OCI-LY1 (cell line): ENCODE data around the gene ABTB2.
A peak's percentile ranks its signal among the peaks of the same experiment; 100 is the strongest.

Source experiments
- H2AFZ ChIP-seq: fragments of 200-600 bp; sonication (generic), shearing (Covaris generic); 2 replicates; pipeline ENCODE4 v1.6.0; 2014; ENCODE audit warnings: antibody characterized with exemption, mild to moderate bottlenecking, low read length
- H3F3A ChIP-seq: fragments of 200-600 bp; sonication (generic), shearing (Covaris generic); 2 replicates; pipeline ENCODE4 v1.6.0; 2014; ENCODE audit warnings: mild to moderate bottlenecking, antibody characterized with exemption, low read length, moderate library complexity; ENCODE audit not compliant: insufficient read depth
- H3K27ac ChIP-seq: fragments of 200-600 bp; sonication (generic); 2 replicates; pipeline ENCODE4 v1.5.1; 2014; ENCODE audit warnings: low read length, mixed run types, mild to moderate bottlenecking, low read depth; ENCODE audit not compliant: poor library complexity, severe bottlenecking
- H3K27me3 ChIP-seq: fragments of 200-600 bp; sonication (generic); 2 replicates; pipeline ENCODE4 v1.6.0; 2014; ENCODE audit warnings: antibody characterized with exemption, mild to moderate bottlenecking, low read length, moderate library complexity; ENCODE audit not compliant: insufficient read depth
- H3K36me3 ChIP-seq: fragments of 200-600 bp; sonication (generic); 2 replicates; pipeline ENCODE4 v1.6.1; 2014; ENCODE audit warnings: mild to moderate bottlenecking, antibody characterized with exemption, low read length, moderate library complexity, mixed read lengths; ENCODE audit not compliant: insufficient read depth
- H3K4me1 ChIP-seq: fragments of 200-600 bp; sonication (generic); 2 replicates; pipeline ENCODE4 v1.5.1; 2014; ENCODE audit warnings: mild to moderate bottlenecking, low read length, moderate library complexity; ENCODE audit not compliant: insufficient read depth, severe bottlenecking
- H3K4me2 ChIP-seq: fragments of 200-600 bp; sonication (generic), shearing (Covaris generic); 2 replicates; pipeline ENCODE4 v1.6.1; 2014; ENCODE audit warnings: low read length
- H3K4me3 ChIP-seq: fragments of 200-600 bp; sonication (generic); 2 replicates; pipeline ENCODE4 v1.5.1; 2014; ENCODE audit warnings: low read length, low read depth, mild to moderate bottlenecking, mixed read lengths; ENCODE audit not compliant: poor library complexity, severe bottlenecking
- H3K79me2 ChIP-seq: fragments of 200-600 bp; shearing (Covaris generic); 2 replicates; pipeline ENCODE4 v1.6.1; 2016; ENCODE audit warnings: mixed run types, low read length, mixed read lengths; ENCODE audit not compliant: insufficient read depth
- H3K9ac ChIP-seq: fragments of 200-600 bp; sonication (generic), shearing (Covaris generic); 2 replicates; pipeline ENCODE4 v1.6.1; 2014; ENCODE audit warnings: mild to moderate bottlenecking, low read length, mixed read lengths
- H3K9me2 ChIP-seq: fragments of 200-600 bp; sonication (generic), shearing (Covaris generic); 2 replicates; pipeline ENCODE4 v1.6.1; 2014; ENCODE audit warnings: low read depth, mild to moderate bottlenecking, low read length, mixed read lengths
- H3K9me3 ChIP-seq: fragments of 200-600 bp; shearing (Covaris generic); 2 replicates; pipeline ENCODE4 v1.6.1; 2014; ENCODE audit warnings: low read length, mixed read lengths
- H4K20me1 ChIP-seq: fragments of 200-600 bp; sonication (generic), shearing (Covaris generic); 2 replicates; pipeline ENCODE4 v1.6.0; 2016; ENCODE audit warnings: mild to moderate bottlenecking, low read length; ENCODE audit not compliant: insufficient read depth
- EZH2 ChIP-seq: fragments of 200-600 bp; sonication (generic), shearing (Covaris generic); IDR thresholded peaks from 2 replicates; pipeline ENCODE4 v1.8.0; 2017; ENCODE audit warnings: borderline replicate concordance, mixed run types, mild to moderate bottlenecking, antibody characterized with exemption, low read length, moderate library complexity, mixed read lengths
- TF ChIP-seq, protein P1 (sequence below): fragments of 200-600 bp; sonication (generic), shearing (Covaris generic); IDR thresholded peaks from 2 replicates; pipeline ENCODE4 v1.5.1; 2017; ENCODE audit warnings: mild to moderate bottlenecking, antibody characterized with exemption, low read length, moderate library complexity, mixed read lengths

The ABTB2 gene

DNA sequence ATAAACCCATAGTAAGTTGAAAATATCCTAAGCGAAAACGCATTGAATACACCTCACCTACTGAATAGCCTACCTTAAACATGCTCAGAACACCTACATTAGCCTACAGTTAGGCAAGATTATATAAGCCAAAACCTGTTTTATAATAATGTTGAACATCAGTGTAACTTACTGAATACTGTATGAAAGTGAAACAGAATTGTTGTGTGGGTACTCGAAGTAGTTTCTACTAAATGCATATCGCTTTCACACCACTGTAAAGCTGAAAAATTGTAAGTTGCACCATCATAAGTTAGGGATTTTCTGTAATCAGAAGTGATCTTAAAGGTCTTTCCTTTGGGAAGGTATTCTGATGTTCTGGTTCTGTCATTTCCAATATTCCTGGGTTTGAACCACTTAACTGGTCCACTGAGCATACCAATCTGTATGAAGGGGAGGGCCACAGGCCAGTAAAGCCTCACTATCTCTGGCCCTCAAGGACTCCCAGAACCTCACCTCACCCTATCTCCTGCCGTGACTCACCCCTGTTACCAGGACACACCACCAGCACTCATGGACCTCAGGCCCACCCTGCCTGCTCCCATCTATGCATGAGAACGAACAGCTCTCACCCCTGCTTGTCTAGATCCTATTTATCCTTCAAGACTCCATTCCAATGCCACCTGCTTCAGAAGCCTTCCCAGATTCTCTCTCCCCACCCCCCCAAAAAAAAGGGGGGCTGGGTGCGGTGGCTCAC, 182.4 kb downstream of the ABTB2 start:
- H3K9ac ChIP-seq = no peak overlapping the region
- no peak for TF ChIP-seq EZH2
- TF ChIP-seq, protein P1, sequence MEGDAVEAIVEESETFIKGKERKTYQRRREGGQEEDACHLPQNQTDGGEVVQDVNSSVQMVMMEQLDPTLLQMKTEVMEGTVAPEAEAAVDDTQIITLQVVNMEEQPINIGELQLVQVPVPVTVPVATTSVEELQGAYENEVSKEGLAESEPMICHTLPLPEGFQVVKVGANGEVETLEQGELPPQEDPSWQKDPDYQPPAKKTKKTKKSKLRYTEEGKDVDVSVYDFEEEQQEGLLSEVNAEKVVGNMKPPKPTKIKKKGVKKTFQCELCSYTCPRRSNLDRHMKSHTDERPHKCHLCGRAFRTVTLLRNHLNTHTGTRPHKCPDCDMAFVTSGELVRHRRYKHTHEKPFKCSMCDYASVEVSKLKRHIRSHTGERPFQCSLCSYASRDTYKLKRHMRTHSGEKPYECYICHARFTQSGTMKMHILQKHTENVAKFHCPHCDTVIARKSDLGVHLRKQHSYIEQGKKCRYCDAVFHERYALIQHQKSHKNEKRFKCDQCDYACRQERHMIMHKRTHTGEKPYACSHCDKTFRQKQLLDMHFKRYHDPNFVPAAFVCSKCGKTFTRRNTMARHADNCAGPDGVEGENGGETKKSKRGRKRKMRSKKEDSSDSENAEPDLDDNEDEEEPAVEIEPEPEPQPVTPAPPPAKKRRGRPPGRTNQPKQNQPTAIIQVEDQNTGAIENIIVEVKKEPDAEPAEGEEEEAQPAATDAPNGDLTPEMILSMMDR = no peak
- no peaks in the 10 kb centered on the region for H4K20me1 ChIP-seq
- H3K9me3 ChIP-seq = no peaks in the 10 kb centered on the region
- H3K9me2 ChIP-seq = no peaks in the 10 kb centered on the region
- no peaks in the 10 kb centered on the region for H3K36me3 ChIP-seq
- H3K4me1 ChIP-seq = no peaks in the 10 kb centered on the region
- peaks cover 3% of the 10 kb centered on the region; the same call in 1 of the 2 replicates for H3K27me3 ChIP-seq
- H2AFZ ChIP-seq = no peak overlapping the region
- no peak overlapping the region for H3K27ac ChIP-seq
- H3F3A ChIP-seq = no peaks in the 10 kb centered on the region
- no peak overlapping the region for H3K4me3 ChIP-seq
- H3K79me2 ChIP-seq = no peaks in the 10 kb centered on the region
- H3K4me2 ChIP-seq = no peak overlapping the region

DNA sequence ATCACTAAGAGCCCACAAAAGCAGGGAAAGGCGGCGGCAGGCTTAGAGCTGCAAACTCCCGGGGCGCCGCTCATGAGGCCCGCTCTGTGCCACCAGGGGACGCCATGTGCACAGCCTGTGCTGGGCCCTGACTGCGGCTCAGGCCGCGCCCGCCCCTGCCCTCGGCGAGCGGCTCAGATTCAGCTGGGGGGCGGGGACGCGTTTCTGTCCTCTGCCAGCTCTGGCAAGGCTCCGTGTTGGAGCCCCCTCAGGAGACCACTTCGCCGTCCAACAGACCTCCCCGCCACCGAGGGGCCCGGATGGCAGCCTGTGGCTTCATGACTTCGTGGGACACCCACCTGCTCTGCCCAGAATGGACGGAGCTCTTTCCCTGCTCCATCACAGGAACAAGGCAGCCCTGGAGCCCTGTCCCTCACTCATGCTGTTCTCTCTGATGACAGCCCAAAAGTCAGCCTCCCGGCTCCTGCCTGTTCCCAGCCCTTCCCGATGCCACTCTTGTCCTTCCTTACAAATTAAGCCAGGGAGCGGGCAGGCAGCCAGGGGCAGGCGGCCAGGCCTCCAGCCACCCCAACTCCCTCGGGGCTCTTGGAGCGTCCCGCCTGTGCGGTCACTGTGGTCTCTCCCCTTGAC, 183.3 kb downstream of the ABTB2 start:
- Histone ChIP-seq H3K4me3 (no peak overlapping the region), H3K4me2 (peak overlapping the region; percentile 20; the same call in 1 of the 2 replicates), H3K79me2 (no peaks in the 10 kb centered on the region), H3K27me3 (peaks cover 3% of the 10 kb centered on the region; the same call in 1 of the 2 replicates), H4K20me1 (no peaks in the 10 kb centered on the region), H3K9me2 (no peaks in the 10 kb centered on the region), H3K4me1 (no peaks in the 10 kb centered on the region), H3K36me3 (no peaks in the 10 kb centered on the region), H2AFZ (no peak overlapping the region), H3K9ac (no peak overlapping the region), H3K27ac (no peak overlapping the region), H3F3A (no peaks in the 10 kb centered on the region), H3K9me3 (no peaks in the 10 kb centered on the region)
- no peak for TF ChIP-seq EZH2
- TF ChIP-seq, protein P1 = peak; percentile 78

DNA sequence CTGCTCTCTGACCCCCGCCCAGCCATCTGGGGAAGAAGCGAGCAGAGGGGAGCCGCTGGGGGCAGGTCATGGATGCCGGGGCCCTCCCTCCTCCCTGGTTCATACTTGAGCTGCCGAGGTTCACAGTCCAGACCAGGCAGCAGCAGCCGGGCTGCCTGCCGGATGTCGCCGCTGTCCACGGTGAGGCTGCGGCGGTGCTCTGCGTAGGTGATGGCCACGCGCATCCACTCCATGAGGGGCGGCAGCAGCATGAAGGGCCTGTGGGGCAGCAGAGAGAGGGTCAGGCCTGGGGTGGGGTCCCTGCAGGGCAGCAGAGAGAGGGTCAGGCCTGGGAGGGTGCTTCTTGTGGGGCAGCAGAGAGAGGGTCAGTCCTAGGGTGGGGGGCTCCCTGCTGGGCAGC, 184.8 kb downstream of the ABTB2 start:
- no peaks in the 10 kb centered on the region for H3K79me2 ChIP-seq
- no peak overlapping the region for H2AFZ ChIP-seq
- H3K9me3 ChIP-seq = no peaks in the 10 kb centered on the region
- H4K20me1 ChIP-seq = no peaks in the 10 kb centered on the region
- no peaks in the 10 kb centered on the region for H3K4me1 ChIP-seq
- TF ChIP-seq EZH2 = no peak
- TF ChIP-seq, protein P1 = no peak
- H3K36me3 ChIP-seq = no peaks in the 10 kb centered on the region
- no peaks in the 10 kb centered on the region for H3F3A ChIP-seq
- no peak overlapping the region for H3K4me2 ChIP-seq
- no peak overlapping the region for H3K27ac ChIP-seq
- no peak overlapping the region for H3K9ac ChIP-seq
- no peaks in the 10 kb centered on the region for H3K9me2 ChIP-seq
- no peak overlapping the region for H3K4me3 ChIP-seq
- peaks cover 3% of the 10 kb centered on the region; the same call in 1 of the 2 replicates for H3K27me3 ChIP-seq
